ENCODE data around the gene HERC3. TPM values are rescaled to one million over a fixed set of nuclear protein-coding genes. Genes with fewer than 3 reads are reported as not detected.

Gene HERC3
- total RNA-seq, 1 experiment from 2014 or later, result 31.8 TPM

DNA sequence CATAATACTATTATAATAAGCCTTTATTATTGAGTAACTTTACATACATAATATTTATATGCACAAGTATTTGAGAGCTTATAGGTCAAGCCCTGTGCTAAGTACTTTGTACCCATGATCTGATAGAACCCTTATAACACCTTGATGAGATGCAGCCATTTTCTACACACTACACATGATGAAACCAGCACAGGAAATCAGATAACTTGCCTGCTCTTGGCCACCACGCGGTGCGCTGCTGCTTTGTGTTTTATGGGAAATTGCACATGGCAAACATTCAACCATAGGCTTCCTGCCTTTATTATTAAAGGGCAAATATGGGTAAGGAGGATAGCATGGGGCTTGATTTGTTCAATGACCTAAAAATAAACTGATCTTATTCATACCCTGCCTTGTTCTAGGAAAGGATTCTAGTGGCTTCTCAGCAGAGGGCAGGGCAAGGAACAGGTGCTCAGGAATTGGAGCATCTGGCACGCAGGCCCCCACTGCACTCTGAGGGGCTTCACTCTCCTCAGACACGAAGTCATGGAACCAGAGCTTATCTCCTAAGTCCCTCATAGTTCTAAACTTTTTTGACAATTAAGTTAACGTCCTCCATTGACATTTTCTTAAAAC, 137.0 kb downstream of the HERC3 start:
- no peaks in the 10 kb centered on the region for H3K4me1 ChIP-seq
- no peak for DNase-seq
- H3K4me3 ChIP-seq, result no peak overlapping the region
- peaks cover 69% of the 10 kb centered on the region for H3K36me3 ChIP-seq
- no peak overlapping the region for H3K27ac ChIP-seq
- H3K27me3 ChIP-seq, result no peaks in the 10 kb centered on the region
- H3K9me3 ChIP-seq (replicated peaks), result no peaks in the 10 kb centered on the region

DNA sequence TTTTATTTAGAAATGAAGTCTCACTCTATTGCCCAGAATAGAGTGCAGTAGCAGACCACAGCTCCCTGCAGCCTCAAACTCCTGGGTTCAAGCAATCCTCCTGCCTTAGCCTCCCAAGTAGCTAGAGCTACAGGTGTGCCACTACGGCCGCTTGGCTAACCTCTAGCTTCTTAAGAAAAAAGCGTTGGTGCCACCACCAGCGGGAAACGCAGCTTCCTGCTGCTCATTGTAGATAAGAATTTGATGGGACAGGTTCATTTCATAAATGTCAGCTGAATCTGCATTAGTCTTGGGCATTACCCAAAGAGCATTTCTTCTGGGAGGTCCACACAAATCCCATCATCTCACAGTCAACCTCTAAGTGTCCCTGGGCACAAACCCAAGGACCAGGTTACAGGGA, 138.5 kb downstream of the HERC3 start:
- Histone ChIP-seq H3K9me3 (replicated peaks) (no peaks in the 10 kb centered on the region), H3K36me3 (peaks cover 63% of the 10 kb centered on the region), H3K27me3 (no peaks in the 10 kb centered on the region), H3K4me3 (no peak overlapping the region), H3K4me1 (peaks cover 7% of the 10 kb centered on the region), H3K27ac (no peak overlapping the region)
- DNase-seq, result no peak

DNA sequence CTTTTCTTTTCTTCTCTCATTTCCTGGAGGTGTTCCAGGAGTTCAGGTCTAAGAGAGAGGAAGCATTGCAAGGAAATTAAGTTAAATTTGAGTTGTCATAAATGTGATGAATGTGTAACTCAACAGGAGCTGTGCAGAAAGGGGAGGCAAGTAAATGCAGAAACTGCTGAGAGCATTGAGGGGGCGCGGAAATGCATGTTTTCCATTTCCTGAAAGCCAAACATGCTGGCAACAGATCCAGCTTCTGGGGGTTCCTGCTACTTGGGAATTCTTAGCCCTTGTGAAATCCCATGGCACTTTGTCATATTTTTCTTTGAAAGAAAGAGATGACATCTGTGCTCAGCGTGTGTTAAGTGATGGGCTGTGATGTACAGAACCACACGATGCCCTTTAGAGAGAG, 139.1 kb downstream of the HERC3 start:
- H3K4me1 ChIP-seq, result peaks cover 12% of the 10 kb centered on the region
- no peaks in the 10 kb centered on the region for H3K9me3 ChIP-seq (replicated peaks)
- no peak for DNase-seq
- no peaks in the 10 kb centered on the region for H3K27me3 ChIP-seq
- no peak overlapping the region for H3K27ac ChIP-seq
- no peak overlapping the region for H3K4me3 ChIP-seq
- peaks cover 57% of the 10 kb centered on the region for H3K36me3 ChIP-seq

DNA sequence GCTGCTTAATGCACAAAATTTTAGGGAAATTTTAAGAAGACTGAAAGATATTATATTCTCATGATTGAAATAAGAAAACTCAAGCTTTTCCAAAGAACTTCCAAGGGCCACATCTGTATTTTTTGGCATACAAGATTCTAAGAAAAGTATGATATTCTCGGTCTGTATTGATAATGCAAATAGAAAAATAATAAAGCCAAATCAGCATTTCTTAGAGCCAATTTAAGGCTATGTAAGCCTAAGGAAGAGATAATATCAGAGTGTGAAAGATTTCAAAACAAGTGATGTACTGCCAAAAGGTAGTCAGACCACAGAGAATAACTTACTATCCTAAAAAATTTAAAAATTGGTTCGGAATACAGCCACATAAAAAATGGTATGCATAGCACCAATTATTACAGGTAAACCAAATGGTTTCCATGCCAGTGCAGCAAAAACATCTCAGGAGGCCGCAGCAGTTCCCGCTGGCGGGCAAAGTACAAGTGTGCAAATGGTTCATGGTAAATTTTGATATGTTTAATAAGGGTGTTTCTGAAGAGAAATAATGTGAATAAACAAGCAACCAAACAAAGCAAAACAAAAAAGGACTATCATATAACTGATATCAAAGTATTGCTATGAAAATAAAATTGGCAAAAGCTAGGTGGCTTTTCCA, 140.6 kb downstream of the HERC3 start:
- Histone ChIP-seq H3K9me3 (replicated peaks) (no peaks in the 10 kb centered on the region), H3K27ac (no peak overlapping the region)

GRCh38 chr4:88734403-88734949, 142.2 kb downstream of the HERC3 start:
- Histone ChIP-seq H3K27ac (no peak overlapping the region), H3K4me3 (no peak overlapping the region), H3K27me3 (no peaks in the 10 kb centered on the region), H3K4me1 (peaks cover 31% of the 10 kb centered on the region), H3K9me3 (replicated peaks) (no peaks in the 10 kb centered on the region), H3K36me3 (peaks cover 29% of the 10 kb centered on the region)
- DNase-seq, result no peak

More for the DNA sequence above, 140.6 kb downstream of the HERC3 start:
- Histone ChIP-seq H3K27me3 (no peaks in the 10 kb centered on the region), H3K4me1 (peaks cover 19% of the 10 kb centered on the region), H3K36me3 (peaks cover 44% of the 10 kb centered on the region), H3K4me3 (no peak overlapping the region)
- no peak for DNase-seq

DNA sequence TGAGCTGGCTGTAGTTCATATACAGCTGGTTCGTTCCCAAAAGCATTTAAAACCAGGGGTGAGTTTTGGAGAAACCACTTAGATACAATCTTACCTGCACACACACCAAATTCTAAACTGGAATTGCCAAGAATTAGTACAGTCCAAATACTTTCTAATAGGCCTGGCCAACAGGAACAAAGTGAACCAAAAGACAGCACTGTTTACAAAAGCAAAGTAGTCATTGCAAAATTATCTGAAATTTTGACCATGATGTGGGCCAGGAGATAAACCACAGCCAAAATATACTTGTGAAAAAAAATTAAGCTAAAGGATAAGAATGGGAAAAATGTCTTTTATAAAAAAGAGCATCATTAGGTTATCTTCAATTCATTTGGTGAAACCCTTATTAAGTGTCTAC, 143.3 kb downstream of the HERC3 start:
- Histone ChIP-seq H3K4me3 (no peak overlapping the region), H3K4me1 (peaks cover 31% of the 10 kb centered on the region), H3K9me3 (replicated peaks) (no peaks in the 10 kb centered on the region), H3K27ac (peak overlapping the region; percentile 93), H3K36me3 (peaks cover 19% of the 10 kb centered on the region), H3K27me3 (no peaks in the 10 kb centered on the region)
- no peak for DNase-seq

GRCh38 chr4:88736264-88736663, 144.0 kb downstream of the HERC3 start:
- H3K27ac ChIP-seq, result peak overlapping the region; percentile 93
- no peak for DNase-seq

GRCh38 chr4:88737307-88737941, 145.1 kb downstream of the HERC3 start:
- Histone ChIP-seq H3K4me3 (peak overlapping the region; percentile 31), H3K27ac (peak overlapping the region; percentile 93), H3K9me3 (replicated peaks) (no peaks in the 10 kb centered on the region), H3K4me1 (peaks cover 31% of the 10 kb centered on the region), H3K27me3 (no peaks in the 10 kb centered on the region), H3K36me3 (peaks cover 10% of the 10 kb centered on the region)
- DNase-seq, result peak; percentile 94 to 99

More at GRCh38 chr4:88736264-88736663, 144.0 kb downstream of the HERC3 start:
- Histone ChIP-seq H3K9me3 (replicated peaks) (no peaks in the 10 kb centered on the region), H3K4me3 (peak overlapping the region; percentile 31), H3K36me3 (peaks cover 15% of the 10 kb centered on the region), H3K27me3 (no peaks in the 10 kb centered on the region), H3K4me1 (peaks cover 31% of the 10 kb centered on the region)

DNA sequence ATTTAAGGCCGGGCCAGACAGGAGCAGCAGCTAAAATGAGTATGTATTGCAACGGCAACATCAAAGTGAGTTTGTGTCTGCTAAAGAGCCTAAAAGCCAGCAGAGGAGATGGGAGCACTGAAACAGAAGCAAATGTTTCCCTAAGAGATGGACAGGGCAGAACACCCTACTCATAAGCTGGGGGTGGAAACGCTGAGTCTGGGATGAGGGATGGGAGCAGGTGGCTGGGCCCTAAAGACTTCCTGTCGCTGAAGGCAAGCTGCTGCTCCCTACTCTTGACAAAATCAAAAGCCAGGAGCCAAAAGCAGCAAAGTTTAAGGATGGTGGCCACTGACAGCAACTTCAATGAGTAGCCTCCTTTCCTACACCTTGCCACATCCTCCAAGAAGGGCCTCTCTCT, 145.9 kb downstream of the HERC3 start:
- Histone ChIP-seq H3K4me1 (peaks cover 31% of the 10 kb centered on the region), H3K27ac (peak overlapping the region; percentile 93), H3K27me3 (no peaks in the 10 kb centered on the region), H3K9me3 (replicated peaks) (no peaks in the 10 kb centered on the region), H3K36me3 (peaks cover 6% of the 10 kb centered on the region), H3K4me3 (no peak overlapping the region)
- DNase-seq, result peak; percentile 98 to 100

DNA sequence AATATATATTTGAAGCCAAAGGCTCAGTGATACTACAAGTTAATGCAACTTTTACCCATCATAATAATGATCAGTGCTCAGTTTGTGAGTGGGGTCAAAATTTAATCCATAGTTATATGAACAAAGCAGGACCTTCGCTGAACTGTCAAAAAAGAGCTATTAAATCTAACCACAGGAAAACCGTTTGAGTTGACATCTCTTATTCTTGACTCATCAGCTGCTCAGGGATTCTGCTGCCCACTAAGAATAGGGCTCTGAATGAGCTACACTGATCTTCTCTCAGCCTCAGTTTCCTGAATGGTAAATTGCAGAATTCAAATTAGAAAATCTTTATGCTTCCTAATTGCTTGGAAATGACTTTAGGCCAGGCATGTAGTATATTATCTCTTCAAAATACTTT, 150.3 kb downstream of the HERC3 start:
- H3K36me3 ChIP-seq, result peaks cover 15% of the 10 kb centered on the region
- H3K4me3 ChIP-seq, result no peak overlapping the region
- peaks cover 22% of the 10 kb centered on the region for H3K4me1 ChIP-seq
- no peaks in the 10 kb centered on the region for H3K27me3 ChIP-seq
- DNase-seq, result no peak
- H3K9me3 ChIP-seq (replicated peaks), result no peaks in the 10 kb centered on the region
- H3K27ac ChIP-seq, result no peak overlapping the region

- H3K27me3 ChIP-seq, result no peaks in the 10 kb centered on the region
- H3K4me3 ChIP-seq, result no peak overlapping the region
- H3K9me3 ChIP-seq (replicated peaks), result no peaks in the 10 kb centered on the region
- no peak for DNase-seq
- no peak overlapping the region for H3K27ac ChIP-seq
- peaks cover 14% of the 10 kb centered on the region for H3K4me1 ChIP-seq
- peaks cover 23% of the 10 kb centered on the region for H3K36me3 ChIP-seq
These were observed 151.4 kb downstream of the HERC3 start for GRCh38 chr4:88743696-88744095.

DNA sequence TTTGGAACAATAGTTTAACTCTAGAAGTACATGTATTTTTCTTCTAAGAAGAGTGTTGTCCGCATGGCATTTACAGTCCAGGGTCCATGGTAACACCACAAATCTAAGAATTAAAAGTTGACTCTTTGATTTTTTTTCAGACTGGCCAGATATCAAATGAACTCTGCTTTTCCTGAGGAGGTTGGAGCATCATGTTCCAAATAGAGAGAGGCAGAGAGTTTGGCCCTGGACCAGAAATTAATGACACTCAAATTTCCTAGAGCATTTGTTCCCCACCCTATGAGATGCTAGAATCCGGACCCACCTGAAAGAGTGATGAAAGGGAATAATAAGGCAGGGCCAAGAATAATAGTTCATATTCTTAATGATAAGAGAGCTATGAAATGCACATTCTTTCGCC, 152.3 kb downstream of the HERC3 start:
- DNase-seq, result no peak
- Histone ChIP-seq H3K4me1 (peaks cover 10% of the 10 kb centered on the region; the same call in 1 of the 2 replicates), H3K4me3 (no peak overlapping the region), H3K27me3 (no peaks in the 10 kb centered on the region), H3K27ac (no peak overlapping the region), H3K36me3 (peaks cover 32% of the 10 kb centered on the region), H3K9me3 (replicated peaks) (no peaks in the 10 kb centered on the region)

- Histone ChIP-seq H3K4me3 (no peak overlapping the region), H3K27me3 (no peaks in the 10 kb centered on the region), H3K36me3 (peaks cover 38% of the 10 kb centered on the region), H3K9me3 (replicated peaks) (no peaks in the 10 kb centered on the region), H3K4me1 (peaks cover 10% of the 10 kb centered on the region; the same call in 1 of the 2 replicates), H3K27ac (no peak overlapping the region)
- no peak for DNase-seq
These were observed 152.9 kb downstream of the HERC3 start for GRCh38 chr4:88745175-88745574.

- Histone ChIP-seq H3K4me3 (no peak overlapping the region), H3K9me3 (replicated peaks) (no peaks in the 10 kb centered on the region), H3K4me1 (peaks cover 10% of the 10 kb centered on the region; the same call in 1 of the 2 replicates), H3K27me3 (no peaks in the 10 kb centered on the region), H3K27ac (no peak overlapping the region), H3K36me3 (peaks cover 39% of the 10 kb centered on the region)
- DNase-seq, result no peak
These were observed 153.4 kb downstream of the HERC3 start for GRCh38 chr4:88745581-88746163.

- DNase-seq, result no peak
- Histone ChIP-seq H3K9me3 (replicated peaks) (no peaks in the 10 kb centered on the region), H3K4me3 (no peak overlapping the region), H3K4me1 (peaks cover 10% of the 10 kb centered on the region; the same call in 1 of the 2 replicates), H3K36me3 (peaks cover 44% of the 10 kb centered on the region), H3K27ac (no peak overlapping the region), H3K27me3 (no peaks in the 10 kb centered on the region)
These were observed 153.9 kb downstream of the HERC3 start for GRCh38 chr4:88746206-88746605.
